ENCODE data around the gene PPP2R5C. TPM values are rescaled to one million over a fixed set of nuclear protein-coding genes. Genes with fewer than 3 reads are reported as not detected.
A peak's percentile ranks its signal among the peaks of the same experiment; 100 is the strongest.
"Not testable (repeated sequence)": the region's sequence is repeated elsewhere in the genome, so short reads cannot be mapped to it uniquely, and the experiment has no call there.

The PPP2R5C gene
- total and polyA plus RNA-seq, 8 donors, result 41.6 to 76.1 (median 55.9) TPM

DNA sequence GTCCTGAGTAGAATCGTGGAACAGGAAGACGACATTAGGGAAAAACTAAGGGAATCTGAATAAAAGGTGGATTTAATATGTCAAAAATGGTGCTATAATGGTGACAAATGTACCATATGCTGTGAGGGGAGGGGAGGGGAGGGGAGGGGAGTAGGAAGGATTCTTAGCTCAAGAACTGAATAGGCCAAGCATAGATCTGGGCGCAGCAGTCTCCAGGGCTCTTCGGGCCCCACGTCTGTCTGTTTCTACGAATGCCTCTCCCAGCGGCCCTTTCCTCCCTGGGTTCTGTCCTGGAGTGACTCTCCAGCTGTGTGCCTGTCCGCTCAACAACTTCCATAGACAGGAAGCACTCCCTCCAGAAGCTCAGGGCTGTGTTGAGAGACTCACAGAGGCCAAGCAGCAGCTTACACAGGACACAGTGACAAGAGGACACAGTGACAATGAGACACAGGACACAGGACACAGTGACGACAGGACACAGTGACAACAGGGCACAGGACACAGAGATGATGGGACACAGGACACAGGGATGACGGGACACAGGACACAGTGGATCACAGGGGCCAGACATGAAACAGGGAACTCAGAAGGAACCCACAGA, 42.4 kb upstream of the PPP2R5C start:
- WGBS, 2 donors, result 74 to 77% methylated on average over 10 of the region's 10 CpGs
- no peak for FAIRE-seq
- no peaks in the 10 kb centered on the region for H3K36me3 ChIP-seq
- TF ChIP-seq CTCF (IDR thresholded peaks at IDR 0.05), result no peak
- H3K27me3 ChIP-seq, result no peaks in the 10 kb centered on the region
- no peak overlapping the region for H3K27ac ChIP-seq
- ATAC-seq, result no peak
- no peaks in the 10 kb centered on the region for H3K9me3 ChIP-seq
- H3K4me3 ChIP-seq, result no peak overlapping the region
- H3K4me1 ChIP-seq, result no peaks in the 10 kb centered on the region
- intact Hi-C loops (cut with DNase I), result no loop called here
- DNase-seq, result no peak

GRCh38 chr14:101719708-101720107, 41.8 kb upstream of the PPP2R5C start:
- ATAC-seq (no peak), DNase-seq (no peak), FAIRE-seq (no peak)
- no peak for TF ChIP-seq CTCF (IDR thresholded peaks at IDR 0.05)
- H3K27me3 ChIP-seq, result no peaks in the 10 kb centered on the region
- no peaks in the 10 kb centered on the region for H3K4me1 ChIP-seq
- H3K27ac ChIP-seq, result no peak overlapping the region
- no peaks in the 10 kb centered on the region for H3K9me3 ChIP-seq
- H3K4me3 ChIP-seq, result no peak overlapping the region
- intact Hi-C loops (cut with DNase I), result no loop called here
- WGBS, 2 donors, result 50 to 56% methylated on average over 8 of the region's 8 CpGs
- H3K36me3 ChIP-seq, result no peaks in the 10 kb centered on the region

GRCh38 chr14:101721111-101721510, 40.4 kb upstream of the PPP2R5C start:
- no peak overlapping the region for H3K27ac ChIP-seq
- no peak for TF ChIP-seq CTCF (IDR thresholded peaks at IDR 0.05)
- H3K4me3 ChIP-seq, result no peak overlapping the region
- no peaks in the 10 kb centered on the region for H3K27me3 ChIP-seq
- ATAC-seq (no peak), DNase-seq (no peak), FAIRE-seq (peak; percentile 75)
- intact Hi-C loops (cut with DNase I), result no loop called here
- H3K4me1 ChIP-seq, result no peaks in the 10 kb centered on the region
- no peaks in the 10 kb centered on the region for H3K9me3 ChIP-seq
- 85 to 87% methylated on average over 5 of the region's 5 CpGs for WGBS, 2 donors
- H3K36me3 ChIP-seq, result no peaks in the 10 kb centered on the region

DNA sequence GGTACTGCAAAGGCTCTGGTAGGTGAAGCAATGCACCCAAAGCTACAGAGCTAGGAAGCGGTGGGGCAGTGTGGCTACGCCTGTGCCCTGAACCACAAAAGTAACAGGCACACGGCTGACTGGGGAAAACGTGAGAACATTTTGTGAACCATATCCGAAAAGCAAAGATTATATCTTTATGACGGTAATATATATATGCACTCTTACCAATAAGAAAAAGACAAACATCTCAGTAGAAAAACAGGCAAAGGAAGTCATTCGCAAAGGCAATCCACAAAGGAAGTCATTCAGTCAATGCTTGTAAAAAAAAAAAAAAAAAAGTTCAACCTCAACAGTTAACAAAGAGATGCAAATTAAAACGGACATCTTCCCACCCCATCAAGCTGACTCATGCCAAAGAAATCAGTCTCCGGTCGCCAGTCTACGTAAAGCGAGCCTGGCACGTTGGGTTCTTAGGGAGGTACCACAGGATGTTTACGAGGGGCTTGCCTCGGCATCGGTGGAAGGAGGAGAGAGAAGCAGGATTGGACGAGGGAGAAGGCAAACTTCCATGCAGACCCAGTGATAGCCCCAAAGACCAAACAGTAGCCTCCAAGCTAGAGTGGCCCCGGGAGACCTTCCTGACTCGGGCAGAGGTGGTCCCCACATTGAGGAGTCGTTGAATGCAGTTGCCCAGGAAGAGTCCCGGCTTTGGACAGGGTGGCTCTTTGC, 39.4 kb upstream of the PPP2R5C start:
- DNase-seq, result no peak
- intact Hi-C loops (cut with DNase I), result no loop called here
- no peaks in the 10 kb centered on the region for H3K9me3 ChIP-seq
- WGBS, 2 donors, result 69 to 75% methylated on average over 21 of the region's 21 CpGs
- ATAC-seq, result peak in 3 of 4 donors; percentile 23 to 45 (median 45)
- no peak overlapping the region for H3K27ac ChIP-seq
- H3K4me3 ChIP-seq, result no peak overlapping the region
- no peaks in the 10 kb centered on the region for H3K36me3 ChIP-seq
- H3K4me1 ChIP-seq, result no peaks in the 10 kb centered on the region
- H3K27me3 ChIP-seq, result no peaks in the 10 kb centered on the region
- TF ChIP-seq CTCF (IDR thresholded peaks at IDR 0.05), result no peak
- FAIRE-seq, result peak; percentile 23

- Histone ChIP-seq H3K27ac (no peak overlapping the region), H3K4me3 (no peak overlapping the region), H3K4me1 (no peaks in the 10 kb centered on the region), H3K36me3 (no peaks in the 10 kb centered on the region), H3K27me3 (no peaks in the 10 kb centered on the region), H3K9me3 (no peaks in the 10 kb centered on the region)
- intact Hi-C loops (cut with DNase I), result no loop called here
- TF ChIP-seq CTCF (IDR thresholded peaks at IDR 0.05), result no peak
- DNase-seq (no peak), ATAC-seq (no peak), FAIRE-seq (no peak)
- 68 to 77% methylated on average over 8 of the region's 8 CpGs for WGBS, 2 donors
Measured at GRCh38 chr14:101723061-101723595, 38.4 kb upstream of the PPP2R5C start.

- FAIRE-seq; DNase-seq; H3K27ac ChIP-seq; H3K36me3 ChIP-seq; H3K4me3 ChIP-seq; H3K4me1 ChIP-seq; H3K27me3 ChIP-seq; H3K9me3 ChIP-seq; intact Hi-C loops (cut with DNase I); ATAC-seq: not testable (repeated sequence)
- WGBS, 2 donors, result 93 to 95% methylated on average over 7 of the region's 7 CpGs
Measured at GRCh38 chr14:101725652-101726051, 35.9 kb upstream of the PPP2R5C start.

Measured in pancreas (tissue), 10 donors.